ENCODE measurements around the gene KEL.

KEL gene

GRCh38 chr7:143002106-143002505 is 39.9 kb upstream of the KEL start:
- Mint-ChIP-seq H3K36me3 (ENCODE audit: low read depth) (no peaks in the 10 kb centered on the region), H3K27ac (no peak overlapping the region), H3K4me1 (peaks cover 15% of the 10 kb centered on the region), H3K4me3 (no peak overlapping the region), H3K9me3 (peaks cover 10% of the 10 kb centered on the region), H3K27me3 (ENCODE audit: low read depth, poor library complexity) (peaks cover 20% of the 10 kb centered on the region)
- no peak for DNase-seq
- TF ChIP-seq CTCF (IDR thresholded peaks at IDR 0.05): no peak

- Mint-ChIP-seq H3K27me3 (ENCODE audit: low read depth, poor library complexity) (peaks cover 10% of the 10 kb centered on the region), H3K4me3 (no peak overlapping the region), H3K4me1 (peaks cover 15% of the 10 kb centered on the region), H3K9me3 (peaks cover 10% of the 10 kb centered on the region), H3K36me3 (ENCODE audit: low read depth) (no peaks in the 10 kb centered on the region), H3K27ac (no peak overlapping the region)
- no peak for DNase-seq
- TF ChIP-seq CTCF (IDR thresholded peaks at IDR 0.05): no peak
Measured at GRCh38 chr7:143000648-143001047, 38.5 kb upstream of the KEL start.

GRCh38 chr7:142999793-143000192 is 37.6 kb upstream of the KEL start:
- Mint-ChIP-seq H3K4me3 (no peak overlapping the region), H3K27ac (no peak overlapping the region), H3K36me3 (ENCODE audit: low read depth) (no peaks in the 10 kb centered on the region), H3K4me1 (peaks cover 15% of the 10 kb centered on the region), H3K27me3 (ENCODE audit: low read depth, poor library complexity) (peaks cover 14% of the 10 kb centered on the region), H3K9me3 (peaks cover 10% of the 10 kb centered on the region)
- no peak for DNase-seq
- no peak for TF ChIP-seq CTCF (IDR thresholded peaks at IDR 0.05)

GRCh38 chr7:142998966-142999365 is 36.8 kb upstream of the KEL start:
- Mint-ChIP-seq H3K4me3 (no peak overlapping the region), H3K27me3 (ENCODE audit: low read depth, poor library complexity) (peaks cover 14% of the 10 kb centered on the region), H3K4me1 (peaks cover 9% of the 10 kb centered on the region), H3K36me3 (ENCODE audit: low read depth) (no peaks in the 10 kb centered on the region), H3K27ac (no peak overlapping the region), H3K9me3 (peaks cover 17% of the 10 kb centered on the region)
- no peak for DNase-seq
- no peak for TF ChIP-seq CTCF (IDR thresholded peaks at IDR 0.05)

- Mint-ChIP-seq H3K4me1 (no peaks in the 10 kb centered on the region), H3K27ac (no peak overlapping the region), H3K27me3 (ENCODE audit: low read depth, poor library complexity) (peaks cover 15% of the 10 kb centered on the region), H3K9me3 (peaks cover 23% of the 10 kb centered on the region), H3K4me3 (no peak overlapping the region), H3K36me3 (ENCODE audit: low read depth) (no peaks in the 10 kb centered on the region)
- no peak for TF ChIP-seq CTCF (IDR thresholded peaks at IDR 0.05)
- no peak for DNase-seq
Measured at GRCh38 chr7:142997456-142997989, 35.4 kb upstream of the KEL start.

GRCh38 chr7:142992427-142992826 is 30.3 kb upstream of the KEL start:
- H3K4me1 Mint-ChIP-seq: no peaks in the 10 kb centered on the region
- H3K9me3 Mint-ChIP-seq: peaks cover 16% of the 10 kb centered on the region
- no peak for DNase-seq
- no peak for TF ChIP-seq CTCF (IDR thresholded peaks at IDR 0.05)
- no peak overlapping the region for H3K4me3 Mint-ChIP-seq
- H3K36me3 Mint-ChIP-seq (ENCODE audit: low read depth): no peaks in the 10 kb centered on the region
- no peak overlapping the region for H3K27ac Mint-ChIP-seq
- peaks cover 13% of the 10 kb centered on the region for H3K27me3 Mint-ChIP-seq (ENCODE audit: low read depth, poor library complexity)

All from nephron progenitor cell (in vitro differentiated cells).